NCI-H526 treated with DMSO at 0.1 percent for 48 hours (cell line): Measurements from ENCODE around the gene C5orf15.
"Not testable (repeated sequence)": the region's sequence is repeated elsewhere in the genome, so short reads cannot be mapped to it uniquely, and the experiment has no call there.

Experiments
- DNase-seq: peaks from one replicate; lab custom pipeline; 2025; lab: John Stamatoyannopoulos, UW

Gene C5orf15

DNA sequence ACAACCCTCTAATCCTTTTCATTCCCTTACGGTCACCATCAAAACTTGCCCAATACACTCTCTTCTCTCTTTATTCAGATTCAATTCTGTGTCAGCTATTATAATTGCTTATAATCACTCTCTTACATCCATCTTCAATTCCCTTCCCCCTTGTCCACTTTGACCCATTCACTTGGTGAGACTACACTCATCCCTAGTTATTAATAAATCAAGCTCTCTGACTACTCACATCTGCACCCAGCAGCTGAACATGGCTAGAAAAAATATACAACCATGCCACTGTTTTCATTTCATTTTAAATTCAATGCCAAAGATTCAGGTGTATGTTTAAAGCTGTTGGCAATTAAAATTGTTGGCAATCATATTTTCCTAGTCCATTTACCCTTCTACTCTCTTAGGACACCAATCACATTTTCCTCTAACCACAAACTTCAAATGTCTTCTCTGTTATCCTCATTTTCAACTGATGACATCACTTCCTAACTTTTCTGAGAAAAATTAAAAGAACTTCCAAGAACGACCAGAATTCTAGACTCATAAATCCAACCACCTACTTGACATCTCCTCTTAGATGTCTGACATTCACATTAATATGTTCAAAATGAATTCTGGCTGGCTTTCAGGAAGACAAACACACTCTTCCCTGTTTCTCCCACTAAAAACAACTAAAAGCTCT lies 5.5 kb downstream of the C5orf15 start:
- DNase-seq = no peak

DNA sequence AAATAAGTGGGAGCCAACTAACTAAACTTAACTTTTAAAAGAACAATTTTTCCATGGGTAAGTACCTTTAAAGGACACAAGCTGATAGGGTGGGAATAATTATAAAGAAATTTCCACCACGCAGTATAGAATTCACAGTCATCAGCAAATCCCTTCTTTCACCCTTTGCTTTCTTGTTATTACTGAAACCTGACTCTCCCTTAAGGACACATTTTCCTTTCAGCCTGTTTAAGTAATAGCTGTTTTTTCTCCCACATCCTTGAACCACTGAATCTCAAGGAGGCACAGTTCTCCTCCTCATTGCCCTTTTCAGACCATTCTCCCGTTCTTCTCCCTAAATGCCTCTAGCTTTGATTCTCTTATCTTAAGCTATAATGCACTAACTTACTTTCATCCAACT lies 6.3 kb downstream of the C5orf15 start:
- DNase-seq = no peak

DNA sequence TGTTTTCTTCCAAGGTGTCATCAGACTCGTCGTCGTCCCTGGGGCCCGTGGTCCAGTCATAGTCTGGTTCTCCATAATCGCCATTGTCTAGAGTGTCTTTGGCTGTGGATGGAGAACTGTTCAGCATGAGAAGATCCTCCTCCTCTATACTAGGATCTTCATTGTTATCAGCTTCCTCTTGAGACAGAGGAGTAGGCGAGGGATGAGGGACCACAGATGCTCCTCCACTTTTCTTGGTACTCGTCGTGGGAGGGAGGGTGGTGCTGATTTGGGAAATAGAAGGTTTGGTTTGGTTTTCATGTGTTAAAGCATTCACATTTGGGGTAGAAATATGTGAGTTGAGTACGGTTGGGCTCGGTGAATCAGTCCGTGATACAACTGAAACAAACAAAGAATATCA lies 8.8 kb downstream of the C5orf15 start:
- no peak for DNase-seq

DNA sequence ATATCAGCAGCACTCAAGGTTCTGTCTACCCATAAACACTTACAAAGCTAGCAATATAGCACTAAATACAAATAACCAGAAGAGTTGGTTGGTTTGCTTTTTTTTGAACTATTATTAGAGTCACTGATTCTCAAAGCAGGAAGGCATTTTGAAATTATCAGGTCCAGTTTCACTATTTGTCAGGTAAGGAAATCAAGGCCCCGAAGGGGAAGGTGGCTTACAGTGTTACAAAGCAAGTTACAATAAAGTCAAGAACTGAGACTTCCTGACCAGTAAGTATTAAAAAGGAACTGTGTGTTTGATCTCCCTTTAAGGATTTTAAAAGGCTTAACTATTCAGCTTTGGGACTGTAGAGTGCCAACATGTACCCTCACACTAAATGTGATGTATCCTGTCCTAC lies 10.8 kb downstream of the C5orf15 start:
- DNase-seq = no peak

DNA sequence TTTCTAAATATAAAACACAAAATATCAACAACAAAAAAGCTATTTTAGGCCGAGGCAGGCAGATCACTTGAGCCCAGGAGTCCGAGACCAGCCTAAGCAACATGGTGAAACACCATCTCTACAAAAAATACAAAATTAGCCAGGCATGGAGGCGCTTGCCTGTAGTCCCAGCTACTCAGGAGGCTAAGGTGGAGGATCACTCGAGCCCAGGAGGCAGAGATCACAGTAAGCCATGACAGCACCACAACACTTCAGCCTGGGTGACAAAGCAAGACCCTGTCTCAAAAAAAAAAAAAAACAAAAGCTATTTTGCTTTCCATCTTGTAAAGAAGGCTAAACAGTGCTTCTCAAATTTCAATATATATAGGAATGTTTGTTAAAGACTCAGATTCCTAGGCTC lies 11.3 kb downstream of the C5orf15 start:
- no peak for DNase-seq

DNA sequence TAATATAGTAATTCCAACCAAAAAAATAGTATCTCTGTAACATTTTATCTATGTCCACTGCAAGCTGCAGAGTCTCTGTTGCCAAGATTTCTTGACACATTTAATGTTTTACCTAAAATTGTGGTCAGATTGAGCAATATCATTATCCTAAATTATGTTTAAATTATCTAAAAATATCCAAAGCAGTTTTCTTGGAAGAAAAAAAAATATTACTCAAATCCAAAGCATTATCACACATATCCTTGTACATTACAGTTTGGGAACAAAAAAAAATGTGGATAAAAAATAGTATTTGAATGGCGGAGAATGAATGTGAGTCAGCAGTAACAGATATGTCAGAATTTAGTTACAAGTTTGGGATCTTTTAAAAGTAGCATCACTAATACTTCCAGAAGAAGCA lies 12.2 kb downstream of the C5orf15 start:
- not testable (repeated sequence) for DNase-seq

DNA sequence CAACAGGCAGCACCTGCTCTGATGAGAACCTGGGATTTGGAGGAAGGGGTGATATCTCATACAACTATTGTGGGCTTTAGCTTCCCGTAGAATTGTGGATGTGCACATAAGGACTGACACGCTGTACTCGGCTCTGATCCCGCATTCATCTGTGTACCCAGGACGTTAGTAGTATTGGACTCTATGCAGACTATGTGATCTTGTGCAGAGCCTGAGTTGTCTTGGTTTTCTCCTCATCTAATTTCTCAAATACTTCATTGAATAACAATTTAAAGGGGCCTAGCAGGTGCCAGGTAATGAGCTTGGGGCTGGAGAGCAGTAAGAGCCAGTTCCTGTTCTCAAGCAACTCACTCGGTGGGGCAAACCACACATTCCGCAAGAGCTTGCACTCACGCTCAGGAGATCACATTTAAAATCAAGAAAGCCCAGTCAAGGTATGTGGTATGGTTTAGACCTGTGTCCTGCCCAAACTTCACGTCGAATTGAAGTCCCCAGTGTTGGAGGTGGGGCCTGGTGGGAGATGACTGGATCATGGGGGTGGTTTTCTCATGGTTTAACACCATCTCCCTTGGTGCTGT lies 14.8 kb downstream of the C5orf15 start:
- no peak for DNase-seq

DNA sequence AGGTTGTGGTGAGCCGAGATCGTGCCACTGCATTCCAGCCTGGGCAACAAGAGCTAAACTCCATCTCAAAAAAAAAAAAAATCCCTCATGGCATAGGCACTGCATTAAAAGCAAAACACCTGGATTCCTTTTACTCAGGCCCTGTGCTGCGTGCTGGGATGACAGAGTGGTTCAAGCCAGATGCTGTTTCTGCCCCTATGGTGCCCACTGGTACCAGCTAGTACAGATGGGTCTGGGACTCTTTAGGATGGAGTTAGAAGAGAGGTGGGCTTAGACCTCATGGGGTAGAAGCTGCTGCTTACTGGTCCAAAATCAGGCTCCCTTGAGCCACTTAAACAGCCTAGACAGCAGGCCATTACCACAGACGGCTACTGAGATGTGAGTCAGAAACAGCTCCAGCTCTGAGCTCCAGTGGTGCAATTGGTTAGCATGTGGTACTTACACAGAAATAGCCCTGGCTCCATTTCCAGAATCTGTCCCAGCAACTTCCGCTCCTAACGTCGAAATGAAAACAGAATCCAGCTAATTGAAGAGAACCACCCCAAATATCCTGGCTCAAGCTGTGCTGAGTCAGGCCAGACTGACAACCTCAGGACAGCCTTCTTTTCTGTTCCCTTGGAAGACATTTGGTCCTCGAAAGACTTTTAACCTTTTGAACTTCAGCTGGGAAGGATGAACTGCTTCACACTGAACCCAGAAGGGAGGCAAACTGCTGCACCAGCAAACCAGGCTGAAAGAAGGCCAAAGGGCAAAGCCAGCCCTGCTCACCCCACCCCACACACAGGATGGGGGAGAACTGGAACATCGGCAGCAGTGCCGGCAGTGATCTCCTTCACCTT lies 15.5 kb downstream of the C5orf15 start:
- no peak for DNase-seq

DNA sequence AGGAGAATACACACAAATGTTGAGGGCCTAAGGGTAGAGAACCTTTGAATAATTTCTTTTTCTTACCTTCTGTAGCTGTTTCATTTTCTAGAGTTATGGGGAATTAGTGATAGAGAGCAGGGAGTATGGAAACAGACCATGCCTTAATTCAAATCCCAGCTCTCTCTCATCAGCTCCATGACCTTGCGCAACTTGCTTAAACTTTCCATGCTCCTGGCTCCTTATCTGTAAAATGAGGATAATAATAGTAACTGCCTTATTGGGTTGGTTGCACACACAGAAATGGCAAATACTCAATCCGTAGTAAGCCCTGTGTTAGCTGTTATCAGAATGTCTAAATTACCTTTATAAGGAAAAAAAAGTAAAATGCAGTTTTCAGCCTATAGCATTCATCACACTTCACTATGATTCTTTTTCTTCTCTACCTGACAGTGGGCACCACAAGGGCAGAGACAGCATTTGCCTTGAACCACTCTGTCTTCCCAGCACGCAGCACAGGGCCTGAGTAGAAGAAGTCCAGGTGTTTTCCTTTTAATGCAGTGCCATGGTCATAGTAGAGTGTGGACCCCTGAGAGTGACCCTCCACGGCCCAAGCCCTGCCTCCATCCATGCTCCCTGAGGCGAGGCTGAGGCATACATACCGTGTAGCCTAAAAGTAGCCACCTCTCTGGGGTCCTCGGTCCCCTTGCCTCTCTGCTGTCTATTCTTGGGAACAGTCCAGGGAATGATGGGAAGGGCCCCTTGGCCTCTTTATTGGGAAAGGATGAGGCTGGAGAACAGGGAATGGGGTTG lies 17.4 kb downstream of the C5orf15 start:
- DNase-seq = no peak

DNA sequence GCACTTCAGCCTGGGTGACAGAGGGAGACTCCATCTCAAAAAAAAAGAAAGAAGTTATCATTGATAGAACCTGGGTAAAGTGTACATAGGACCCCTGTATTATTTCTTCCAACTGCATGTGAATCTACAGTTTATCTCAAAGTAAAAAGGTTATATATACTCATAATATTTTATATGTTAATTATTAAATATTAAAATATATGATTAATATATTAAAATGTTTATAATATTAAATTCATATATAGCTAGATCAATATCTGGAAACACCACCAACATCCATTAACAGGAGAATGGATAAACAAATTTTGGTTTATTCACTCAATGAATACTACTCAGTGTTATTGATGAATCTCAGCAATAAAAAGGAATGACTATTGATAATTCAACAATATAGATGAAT lies 19.7 kb downstream of the C5orf15 start:
- DNase-seq = no peak

DNA sequence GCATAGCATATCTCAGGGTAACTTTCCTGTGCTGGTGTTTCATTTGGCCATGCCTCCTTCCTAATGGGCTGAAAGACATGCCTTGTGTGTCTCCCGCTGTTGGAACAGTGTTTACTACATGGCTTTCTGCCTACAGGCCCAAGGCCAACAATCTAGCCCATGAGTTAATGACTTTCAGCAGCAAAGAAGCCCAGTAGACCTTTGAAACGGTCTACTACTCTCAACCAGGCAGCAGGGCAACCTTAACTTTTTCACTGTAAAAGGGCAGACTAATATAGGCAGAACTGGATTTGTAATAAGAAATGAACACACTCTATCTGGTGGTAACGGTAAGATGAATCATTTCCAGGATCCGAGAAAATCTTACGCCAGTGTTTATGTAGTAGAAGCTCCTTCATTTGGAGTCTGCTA lies 21.0 kb downstream of the C5orf15 start:
- DNase-seq = no peak

DNA sequence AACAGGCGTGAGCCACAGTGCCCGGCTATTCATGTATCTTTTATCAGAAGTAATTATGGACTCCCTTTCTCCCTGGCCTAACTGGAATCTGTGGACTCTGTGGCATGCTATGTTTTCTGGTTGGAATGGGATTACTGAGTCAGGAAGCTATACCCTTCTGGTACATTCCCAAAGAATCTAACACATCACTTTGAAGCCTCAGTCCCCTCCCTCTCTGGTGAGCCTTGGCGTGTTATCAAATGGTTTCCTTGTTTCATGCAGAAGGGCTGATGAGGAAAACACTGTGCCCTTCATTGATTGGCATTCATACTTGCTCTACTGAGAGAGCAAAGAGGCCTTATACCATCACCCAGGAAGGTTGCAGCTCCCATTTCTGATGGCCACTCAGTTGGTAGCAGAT lies 22.9 kb downstream of the C5orf15 start:
- DNase-seq = no peak

DNA sequence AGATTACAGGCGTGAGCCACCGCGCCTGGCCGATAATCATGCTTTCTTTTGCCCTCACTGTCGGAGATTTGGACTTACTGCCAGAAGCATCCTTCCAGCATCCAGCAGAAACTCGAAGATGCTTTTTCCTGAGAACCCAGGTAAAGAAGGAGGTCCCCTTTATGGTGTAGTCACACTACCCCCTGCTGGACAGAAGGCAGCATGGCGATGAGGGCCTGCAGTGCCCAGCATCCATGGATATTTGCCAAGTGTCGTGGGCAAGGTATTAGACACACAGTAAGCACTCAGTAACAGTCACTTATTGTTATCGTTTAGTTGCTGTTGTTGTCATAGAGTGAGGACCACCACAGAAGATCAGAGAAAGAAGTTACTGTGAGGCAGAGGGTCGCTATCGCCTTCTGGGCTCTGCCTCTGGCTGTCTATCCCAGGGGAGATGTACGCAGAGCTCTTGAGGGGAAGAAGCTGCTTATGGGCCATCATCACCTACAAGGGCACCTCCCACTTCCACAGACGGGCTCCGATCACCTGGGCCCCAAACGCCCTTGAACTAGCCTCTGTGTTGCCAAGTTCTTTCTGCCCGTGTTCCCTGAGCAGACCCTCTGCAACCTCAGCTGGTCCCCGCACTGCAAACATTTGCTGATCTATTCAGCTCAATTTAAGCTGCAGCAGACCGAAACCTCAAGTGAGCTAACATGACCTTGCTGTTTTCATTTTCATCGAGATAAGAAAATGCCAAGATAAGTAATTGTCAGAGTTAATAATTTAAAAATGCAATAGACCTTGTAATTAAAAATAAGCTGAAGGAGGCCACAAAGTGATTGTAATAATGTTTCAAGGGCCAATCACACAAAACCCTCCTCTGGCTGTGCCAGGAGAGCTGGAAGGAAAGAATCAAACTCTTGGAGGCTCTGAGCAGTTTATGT lies 23.9 kb downstream of the C5orf15 start:
- no peak for DNase-seq

DNA sequence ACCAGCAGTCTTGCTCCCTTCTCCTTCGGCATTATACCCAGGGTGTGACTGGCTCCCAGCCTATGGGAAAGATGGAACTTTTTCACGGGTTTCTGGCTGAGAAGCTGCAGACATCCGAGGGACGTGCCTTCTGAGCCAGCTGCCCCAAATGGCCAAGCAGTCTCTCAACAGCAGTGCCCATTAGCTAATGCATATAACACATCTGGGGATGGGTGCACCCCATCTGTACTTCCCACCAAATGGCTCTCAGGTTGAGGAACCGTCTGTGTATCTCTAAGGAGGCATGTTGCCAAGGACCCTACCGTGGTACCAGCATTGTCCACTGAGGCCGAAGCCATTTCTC lies 25.0 kb downstream of the C5orf15 start:
- DNase-seq = no peak

DNA sequence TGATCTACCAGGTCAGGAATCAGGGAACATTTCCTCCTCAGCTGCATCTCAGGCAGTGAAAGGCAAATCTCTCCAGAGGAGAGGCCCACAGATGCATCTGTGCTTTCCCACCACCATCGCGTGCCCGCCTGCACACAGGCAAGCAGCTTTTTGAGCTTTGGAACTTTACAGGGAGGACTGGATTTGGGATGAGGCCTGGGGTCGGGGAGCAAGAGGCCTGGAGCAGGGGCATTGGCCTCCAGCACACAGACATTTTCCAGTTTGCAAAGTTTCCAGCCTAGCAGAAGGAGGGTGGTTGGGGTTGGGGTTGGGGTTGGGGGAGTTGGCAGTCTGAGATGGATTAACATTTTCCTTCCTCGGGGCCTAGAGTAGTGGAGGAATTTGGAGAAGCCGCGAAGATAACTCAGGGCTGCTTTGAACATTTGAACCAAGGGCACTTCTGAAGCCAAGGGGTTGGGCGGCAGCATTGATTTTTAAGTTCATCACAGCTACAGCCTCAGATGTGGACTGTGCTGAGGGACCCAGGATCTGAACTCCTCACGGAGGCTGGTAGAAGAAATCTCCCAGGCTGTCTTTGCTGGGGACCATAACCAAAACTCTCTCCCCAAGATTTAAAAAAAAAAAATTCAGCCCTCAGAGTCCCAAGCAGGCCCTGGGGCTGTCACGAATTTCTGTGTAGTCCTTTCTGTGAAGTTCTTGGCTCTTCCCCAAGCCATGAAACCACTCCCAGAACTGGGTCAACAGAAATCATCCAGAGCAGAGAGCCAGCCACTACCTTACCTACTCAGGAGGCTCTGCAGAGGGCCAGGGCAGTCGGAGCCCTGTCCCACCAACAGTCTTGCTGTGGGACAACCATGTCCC lies 25.6 kb downstream of the C5orf15 start:
- DNase-seq = no peak

DNA sequence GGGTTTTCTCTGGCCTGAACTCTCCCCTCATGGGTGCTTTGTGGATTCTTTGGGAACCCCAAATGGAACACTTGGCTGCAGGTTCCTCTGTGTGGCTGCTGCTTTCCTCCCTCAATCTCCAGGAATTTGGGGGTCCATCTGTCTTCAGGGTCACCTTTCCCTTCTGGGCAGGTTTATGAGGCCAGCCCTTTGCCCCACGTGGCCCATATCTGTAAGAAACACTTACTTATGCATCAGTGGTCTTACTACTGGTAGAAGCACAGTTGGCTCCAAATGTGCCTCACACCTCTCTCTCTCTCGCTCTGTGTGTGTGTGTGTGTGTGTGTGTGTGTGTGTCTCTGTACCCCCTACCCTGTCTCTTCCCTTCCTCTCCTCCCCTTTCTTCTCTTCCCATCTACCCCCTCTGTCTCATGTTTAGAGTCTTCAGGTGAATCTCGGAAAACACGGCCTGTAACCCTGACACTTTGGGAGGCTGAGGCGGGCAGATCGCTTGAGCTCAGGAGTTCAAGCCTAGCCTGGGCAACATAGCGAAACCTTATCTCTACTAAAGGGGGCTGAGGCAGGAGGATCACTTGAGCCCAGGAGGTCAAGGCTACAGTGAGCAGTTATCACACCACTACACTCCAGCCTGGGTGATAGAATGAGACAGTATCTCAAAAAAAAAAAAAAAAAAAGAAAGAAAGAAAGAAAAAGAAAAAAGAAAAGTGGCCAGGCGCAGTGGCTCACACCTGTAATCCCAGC lies 26.8 kb downstream of the C5orf15 start:
- DNase-seq = no peak

DNA sequence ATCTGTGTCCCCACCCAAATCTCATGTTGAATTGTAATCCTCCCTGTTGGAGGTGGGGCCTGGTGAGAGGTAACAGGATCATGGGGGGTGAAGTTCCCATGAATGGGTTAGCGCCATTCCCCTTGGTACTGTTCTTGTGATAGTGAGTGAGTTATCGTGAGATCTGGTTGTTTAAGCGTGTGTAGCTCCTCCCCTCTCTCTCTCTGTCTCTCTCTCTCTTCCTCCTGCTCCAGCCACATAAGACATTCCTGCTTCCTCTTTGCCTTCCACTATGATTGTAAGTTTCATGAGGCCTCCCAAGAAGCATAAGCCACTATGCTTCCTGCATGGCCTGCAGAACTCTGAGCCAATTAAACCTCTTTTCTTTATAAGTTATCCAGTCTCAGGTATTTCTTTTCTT lies 28.8 kb downstream of the C5orf15 start:
- no peak for DNase-seq

DNA sequence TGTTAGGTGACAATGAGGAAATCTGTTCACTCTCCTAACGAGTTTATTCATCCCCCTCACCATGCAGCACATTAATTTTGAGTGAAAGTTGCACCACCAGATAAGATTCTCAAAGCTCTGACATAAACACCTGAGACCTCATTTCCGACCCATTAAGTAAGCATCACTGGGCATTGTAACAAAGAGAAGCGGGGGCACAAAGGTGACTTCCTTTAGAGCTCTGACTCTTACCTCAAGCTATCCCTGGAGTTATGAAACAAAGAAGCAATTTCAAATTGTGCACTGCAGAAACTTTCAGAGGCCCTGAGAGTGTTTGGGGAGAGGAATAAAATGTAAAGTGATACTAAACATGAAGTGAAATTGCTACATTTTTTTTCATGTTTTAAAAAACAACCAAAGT lies 29.5 kb downstream of the C5orf15 start:
- DNase-seq = no peak

DNA sequence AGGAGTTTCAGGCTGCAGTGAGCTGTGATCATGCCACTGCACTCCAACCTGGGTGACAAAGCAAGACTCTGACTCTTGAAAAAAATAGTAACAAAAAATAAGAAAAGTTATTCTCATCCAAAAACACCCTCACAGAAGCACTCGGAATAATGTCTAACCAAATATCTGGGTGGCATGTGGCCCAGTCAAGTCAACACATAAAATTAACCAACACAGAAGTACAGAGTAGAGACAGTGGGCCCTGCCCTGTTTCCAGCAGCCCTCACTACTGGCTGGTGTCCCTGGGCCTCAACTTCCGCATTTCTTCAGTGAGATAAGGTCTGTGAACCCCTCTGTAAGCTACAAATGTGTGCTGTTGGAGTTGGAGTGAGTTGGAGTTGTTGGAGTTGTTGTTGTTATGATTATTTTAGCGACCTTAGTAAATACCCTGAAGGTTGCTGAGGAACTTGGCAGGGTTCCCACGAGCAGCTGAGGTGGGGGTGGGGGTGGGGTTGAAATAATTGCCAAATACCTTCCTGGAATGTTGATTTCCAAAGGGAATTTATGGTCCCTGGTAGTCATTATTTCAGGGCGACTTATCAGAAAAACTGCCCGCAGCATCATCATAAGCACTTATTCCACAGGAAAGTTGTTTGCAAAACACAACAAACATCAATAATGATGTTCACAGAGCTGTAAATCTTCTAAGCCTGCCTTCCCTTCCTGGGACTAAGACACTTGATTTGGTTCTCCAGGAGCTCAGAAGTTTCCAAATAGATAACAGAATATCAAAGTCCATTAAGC lies 30.2 kb downstream of the C5orf15 start:
- DNase-seq = no peak
